HG02571 (cell line): ENCODE data around the gene ARG1.
"Not testable (repeated sequence)": the region's sequence is repeated elsewhere in the genome, so short reads cannot be mapped to it uniquely, and the experiment has no call there.

Source experiments
- ATAC-seq: cut with Tn5 transposase; IDR thresholded peaks from one replicate; pipeline ENCODE4 v1.9.1; 2021; ENCODE audit warnings: mild to moderate bottlenecking, moderate library complexity; ENCODE audit not compliant: unreplicated experiment

Gene ARG1

DNA sequence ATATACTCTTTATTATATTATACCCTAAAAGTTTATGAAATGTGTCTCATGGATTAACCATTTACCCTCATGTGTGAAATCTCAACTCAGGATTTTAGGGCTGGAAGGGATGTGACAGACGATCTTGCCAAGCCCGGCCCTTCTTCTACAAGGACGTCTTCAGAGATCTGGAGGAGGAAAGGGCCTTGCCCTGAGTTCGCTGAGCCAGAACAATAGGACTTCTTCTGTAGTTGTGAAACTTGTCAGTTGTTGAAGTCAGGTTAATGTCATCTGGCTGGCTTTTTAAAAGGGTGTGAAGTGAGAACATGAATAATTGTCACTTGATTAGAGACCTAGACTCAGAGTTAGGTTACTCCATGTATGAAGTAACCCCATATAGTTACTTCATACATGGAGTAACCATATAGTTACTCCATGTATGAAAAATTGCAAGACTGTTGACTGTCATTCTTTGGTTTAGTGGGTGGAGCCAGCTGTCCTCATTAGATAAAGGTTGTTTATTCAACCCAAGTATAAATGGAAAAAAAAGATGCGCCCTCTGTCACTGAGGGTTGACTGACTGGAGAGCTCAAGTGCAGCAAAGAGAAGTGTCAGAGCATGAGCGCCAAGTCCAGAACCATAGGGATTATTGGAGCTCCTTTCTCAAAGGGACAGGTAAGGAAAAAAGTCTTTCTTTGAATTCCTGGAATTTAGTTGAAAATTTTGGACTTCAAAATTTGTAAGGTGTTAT lies at the start of gene ARG1:
TSS of gene ARG1 (plus strand) at position 541 of the 730 bp plus-strand sequence. CDS start at position 598, 57 bp downstream.
- no peak for ATAC-seq

DNA sequence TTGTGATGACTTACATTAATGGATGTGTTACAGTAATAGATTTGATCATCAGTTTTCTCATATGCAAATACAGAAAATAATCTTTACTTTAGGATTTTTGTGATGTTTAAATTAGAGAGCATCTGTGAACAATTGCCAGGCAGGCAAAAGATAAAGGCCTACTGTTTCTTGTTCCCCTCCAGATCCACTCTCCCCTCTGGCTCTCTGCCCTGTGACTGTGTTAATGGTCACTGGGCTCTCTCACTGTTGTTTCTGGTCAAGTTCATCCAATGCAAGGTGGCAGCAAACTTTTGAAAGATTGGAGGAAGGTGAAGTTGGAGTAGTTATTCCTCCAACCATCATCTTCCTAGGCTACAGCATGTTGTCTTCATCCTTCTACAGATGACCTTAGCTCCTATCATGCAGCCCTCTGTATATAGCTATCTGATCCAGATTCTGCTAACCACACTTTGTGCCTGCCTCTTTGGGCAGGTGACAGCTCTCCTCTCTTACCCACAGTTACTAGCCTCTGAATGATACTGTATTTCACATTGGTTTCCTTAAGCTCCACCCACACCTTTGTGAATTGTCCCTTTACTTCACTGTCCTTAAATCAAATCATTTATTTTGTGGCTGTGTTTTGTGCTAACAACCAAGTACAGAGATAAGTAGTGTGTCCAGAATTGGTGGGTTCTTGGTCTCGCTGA lies 48.9 kb upstream of the ARG1 start:
- no peak for ATAC-seq

DNA sequence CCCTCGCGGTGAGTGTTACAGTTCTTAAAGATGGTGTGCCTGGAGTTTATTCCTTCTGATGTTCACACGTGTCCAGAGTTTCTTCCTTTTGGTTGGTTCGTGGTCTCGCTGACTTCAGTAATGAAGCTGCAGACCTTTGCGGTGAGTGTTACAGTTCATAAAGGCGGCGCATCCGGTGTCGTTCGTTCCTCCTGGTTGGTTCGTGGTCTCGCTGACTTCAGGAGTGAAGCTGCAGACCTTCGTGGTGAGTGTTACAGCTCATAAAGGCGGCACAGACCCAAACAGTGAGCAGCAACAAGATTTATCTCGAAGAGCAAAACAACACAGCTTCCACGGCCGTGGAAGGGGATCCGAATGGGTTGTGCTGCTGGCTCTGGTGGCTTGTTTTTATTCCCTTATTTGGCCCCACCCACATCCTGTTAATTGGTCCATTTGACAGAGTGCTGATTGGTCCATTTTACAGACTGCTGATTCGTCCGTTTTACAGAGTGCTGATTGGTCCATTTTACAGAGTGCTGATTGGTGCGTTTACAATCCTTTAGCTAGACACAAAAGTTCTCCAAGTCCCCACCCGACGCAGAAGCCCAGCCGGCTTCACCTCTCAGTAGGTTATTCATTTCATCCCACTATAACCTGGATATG lies 48.2 kb upstream of the ARG1 start:
- ATAC-seq = no peak

DNA sequence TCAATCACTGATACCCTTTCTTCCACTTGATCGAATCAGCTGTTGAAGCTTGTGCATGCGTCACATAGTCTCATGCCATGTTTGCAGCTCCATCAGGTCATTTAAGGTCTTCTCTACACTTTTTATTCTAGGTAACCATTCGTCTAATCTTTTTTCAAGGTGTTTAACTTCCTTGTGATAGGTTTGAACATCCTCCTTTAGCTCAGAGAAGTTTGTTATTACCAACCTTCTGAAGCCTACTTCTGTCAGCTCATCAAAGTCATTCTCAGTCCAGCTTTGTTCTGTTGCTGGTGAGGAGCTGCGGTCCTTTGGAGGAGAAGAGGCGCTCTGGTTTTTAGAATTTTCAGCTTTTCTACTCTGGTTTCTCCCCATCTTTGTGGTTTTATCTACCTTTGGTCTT lies 42.1 kb upstream of the ARG1 start:
- not testable (repeated sequence) for ATAC-seq

DNA sequence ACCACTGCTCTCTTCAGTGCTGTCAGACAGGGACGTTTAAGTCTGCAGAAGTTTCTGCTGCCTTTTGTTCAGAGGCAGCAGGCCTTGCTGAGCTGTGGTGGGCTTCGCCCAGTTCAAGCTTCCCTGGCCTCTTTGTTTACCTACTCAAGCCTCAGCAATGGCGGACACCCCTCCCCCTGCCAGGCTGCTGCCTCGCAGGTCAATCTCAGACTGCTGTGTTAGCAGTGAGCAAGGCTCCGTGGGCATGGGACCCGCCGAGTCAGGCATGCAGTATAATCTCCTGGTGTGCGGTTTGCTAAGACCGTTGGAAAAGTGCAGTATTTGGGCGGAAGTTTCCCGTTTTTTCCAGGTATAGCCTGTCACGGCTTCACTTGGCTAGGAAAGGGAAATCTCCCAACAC lies 41.3 kb upstream of the ARG1 start:
- not testable (repeated sequence) for ATAC-seq

DNA sequence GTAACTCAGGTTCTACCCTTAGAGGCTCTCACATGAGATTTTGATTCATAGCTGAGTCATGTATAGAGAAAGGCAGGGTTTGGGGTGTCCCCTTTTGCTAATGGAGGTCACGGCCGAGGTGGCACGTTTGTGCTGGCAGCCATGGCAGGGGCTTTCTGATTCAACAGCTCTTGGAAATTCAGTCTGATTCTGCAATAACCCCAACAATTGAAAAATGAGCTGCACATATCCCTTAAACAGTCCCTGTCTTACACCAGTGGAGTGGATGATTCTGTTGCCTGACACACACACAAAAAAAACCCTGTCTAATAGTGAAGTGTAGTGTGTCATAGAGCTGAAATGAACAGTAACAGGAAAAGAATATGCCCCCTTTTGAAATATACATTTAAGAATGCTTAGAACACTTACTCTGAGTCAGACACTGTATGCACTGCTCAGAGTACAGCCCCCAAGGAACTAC lies 40.4 kb upstream of the ARG1 start:
- no peak for ATAC-seq

DNA sequence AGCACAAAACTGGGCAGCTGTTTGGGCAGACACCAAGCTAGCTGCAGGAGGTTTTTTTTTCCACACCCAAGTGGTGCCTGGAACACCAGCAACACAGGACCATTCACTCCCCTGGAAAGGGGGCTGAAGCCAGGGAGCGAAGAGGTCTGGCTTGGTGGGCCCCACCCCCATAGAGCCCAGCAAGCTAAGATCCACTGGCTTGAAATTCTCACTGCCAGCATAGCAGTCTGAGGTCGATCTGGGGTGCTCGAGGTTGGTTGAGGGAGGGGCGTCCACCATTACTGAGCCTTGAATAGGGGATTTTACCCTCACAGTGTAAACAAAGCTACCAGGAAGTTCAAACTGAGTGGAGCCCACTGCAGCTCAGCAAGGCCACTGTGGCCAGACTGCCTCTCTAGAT lies 34.4 kb upstream of the ARG1 start:
- not testable (repeated sequence) for ATAC-seq

DNA sequence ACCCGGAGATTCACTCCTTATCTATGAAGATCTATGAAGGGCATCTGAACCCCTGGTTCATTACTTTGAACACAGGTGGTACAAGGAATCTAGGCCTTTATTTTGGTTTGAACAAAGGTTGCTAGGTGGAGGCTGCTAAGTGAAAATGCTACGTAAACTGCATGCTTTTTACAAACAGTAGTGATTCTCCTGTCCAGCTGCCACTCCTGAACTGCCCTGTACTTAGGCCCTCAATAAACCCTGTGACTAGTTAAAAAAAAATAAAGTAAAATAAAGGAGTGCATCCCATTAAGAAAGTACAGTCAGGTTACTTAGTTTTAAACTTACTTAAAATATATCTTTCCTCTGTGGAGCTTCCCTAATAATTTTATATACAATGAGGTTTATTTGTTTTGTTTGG lies 27.7 kb upstream of the ARG1 start:
- ATAC-seq = no peak

DNA sequence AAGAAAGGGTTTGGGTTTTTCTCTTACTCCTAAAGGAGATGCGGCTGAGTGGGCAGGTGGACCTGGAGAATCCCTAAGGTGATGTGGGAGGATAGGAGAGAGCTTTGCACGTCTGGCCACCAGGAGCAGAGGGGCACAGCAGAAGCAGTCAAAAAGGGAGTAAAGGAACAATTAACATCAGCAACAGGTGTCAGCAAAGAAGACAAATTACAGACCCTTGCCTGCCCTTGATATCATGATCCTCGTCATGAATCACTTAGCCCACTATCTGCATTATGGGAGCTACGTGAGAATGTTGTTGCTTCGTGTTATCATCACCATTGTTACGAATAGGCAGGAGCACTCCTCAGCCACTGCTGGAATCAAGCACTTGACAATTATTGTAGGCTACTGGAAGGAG lies 25.5 kb upstream of the ARG1 start:
- ATAC-seq = no peak

DNA sequence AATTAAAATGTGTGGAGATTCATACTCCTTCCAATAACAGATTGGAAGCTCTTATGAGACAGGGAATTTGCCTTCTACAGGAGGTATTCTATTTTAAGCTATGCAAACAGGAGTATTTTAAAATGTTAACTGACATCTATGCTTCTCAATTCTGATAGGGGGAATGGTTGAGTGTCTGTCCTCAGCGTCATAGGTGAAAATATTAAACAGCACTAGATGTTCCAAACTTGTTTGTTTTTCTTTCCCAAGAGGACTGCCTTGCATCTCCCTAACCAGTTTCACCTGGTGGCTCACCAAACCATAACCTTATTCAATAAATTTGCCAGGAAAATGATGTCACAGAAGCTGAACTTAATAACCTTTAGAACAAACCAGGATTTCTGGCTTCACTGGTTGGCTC lies 24.6 kb upstream of the ARG1 start:
- no peak for ATAC-seq

DNA sequence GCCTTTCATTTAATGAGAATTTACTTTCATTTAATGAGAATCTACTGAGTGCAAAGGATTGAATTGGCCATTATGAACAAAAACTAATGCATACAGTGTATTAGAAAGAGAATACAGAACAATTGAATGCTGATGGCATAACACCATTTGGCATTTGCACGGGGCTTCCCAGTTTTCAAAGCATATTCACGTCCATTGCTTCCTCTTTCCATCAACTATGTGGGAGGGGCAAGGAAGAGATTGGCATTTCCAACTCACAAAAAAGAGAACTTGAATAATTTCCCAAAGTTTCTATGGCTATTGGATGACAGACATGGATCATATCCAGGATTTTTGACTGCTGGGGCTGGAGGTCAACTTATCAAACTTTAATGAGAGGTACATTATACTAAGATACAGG lies 23.2 kb upstream of the ARG1 start:
- no peak for ATAC-seq

DNA sequence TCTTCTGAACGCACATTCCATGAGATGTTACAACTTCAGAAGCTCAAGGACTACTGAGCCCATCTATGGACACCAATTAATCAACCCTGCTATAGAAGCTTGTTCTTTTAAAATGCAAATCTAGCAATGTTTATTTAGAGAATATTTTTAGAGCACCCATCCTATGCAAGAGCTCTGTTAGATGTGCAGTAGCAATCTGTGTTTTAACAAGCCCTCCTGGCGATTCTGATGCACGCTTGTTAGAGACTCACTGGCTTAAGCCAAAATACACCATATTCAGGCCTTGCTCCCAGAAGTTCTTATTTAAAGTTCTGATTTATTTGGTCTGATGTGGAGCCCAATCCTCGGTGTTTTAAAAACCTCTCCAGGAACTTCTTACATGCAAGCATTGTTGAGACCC lies 21.1 kb upstream of the ARG1 start:
- ATAC-seq = no peak

DNA sequence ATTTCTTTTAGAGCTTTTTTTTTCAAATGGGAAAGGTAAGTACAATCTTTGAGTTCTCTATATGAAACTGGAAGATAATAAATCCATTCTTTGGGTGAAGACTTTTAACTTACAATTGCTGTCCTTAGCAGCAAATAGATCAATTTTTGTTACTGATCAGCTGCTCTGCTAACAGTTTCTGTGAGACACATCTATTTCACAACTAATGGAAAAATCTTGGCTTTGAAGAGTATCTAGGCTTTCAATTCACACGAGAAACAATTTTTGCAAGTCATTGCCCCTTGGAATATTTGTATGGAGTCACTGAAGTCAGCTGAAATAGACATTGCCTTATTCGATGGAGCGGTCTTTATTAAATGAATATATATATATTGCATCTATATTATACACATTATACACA lies 20.5 kb upstream of the ARG1 start:
- ATAC-seq = no peak

DNA sequence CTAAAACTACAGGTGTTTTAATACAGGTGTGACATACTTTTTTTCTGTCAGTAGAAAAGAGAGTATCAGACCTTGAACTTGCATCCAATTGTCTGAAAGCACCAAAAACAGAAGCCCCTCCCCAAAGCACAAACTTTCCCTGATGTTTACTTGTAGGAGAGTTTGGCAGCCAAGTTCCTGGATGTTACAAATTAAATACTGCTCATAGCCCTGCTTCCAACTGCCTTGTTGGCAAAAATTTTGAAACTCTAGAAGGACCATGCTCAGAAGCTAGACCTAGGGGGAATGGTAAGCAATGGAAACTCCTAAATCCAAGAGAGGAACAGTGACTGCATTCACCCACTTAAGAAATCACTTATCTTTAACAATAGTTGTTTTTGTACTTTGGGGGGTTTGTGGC lies 17.0 kb upstream of the ARG1 start:
- no peak for ATAC-seq

DNA sequence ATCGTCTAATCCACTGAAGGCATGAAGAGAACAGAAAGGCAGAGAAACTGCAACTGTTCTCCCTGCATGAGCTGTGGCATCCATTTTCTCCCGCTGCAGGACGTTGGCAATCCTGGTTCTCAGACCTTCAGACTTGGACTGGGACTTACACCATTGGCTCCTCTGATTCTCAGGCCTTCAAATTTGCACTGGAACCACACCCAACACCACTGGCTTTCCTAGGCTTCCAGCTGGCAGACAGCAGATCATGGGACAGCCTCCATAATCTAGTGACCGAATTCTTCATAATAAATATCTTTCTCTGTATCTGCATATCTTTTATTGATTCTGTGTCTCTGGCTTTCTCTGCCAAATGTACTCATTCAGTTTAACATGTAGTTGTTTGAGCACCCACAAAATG lies 14.1 kb upstream of the ARG1 start:
- no peak for ATAC-seq

DNA sequence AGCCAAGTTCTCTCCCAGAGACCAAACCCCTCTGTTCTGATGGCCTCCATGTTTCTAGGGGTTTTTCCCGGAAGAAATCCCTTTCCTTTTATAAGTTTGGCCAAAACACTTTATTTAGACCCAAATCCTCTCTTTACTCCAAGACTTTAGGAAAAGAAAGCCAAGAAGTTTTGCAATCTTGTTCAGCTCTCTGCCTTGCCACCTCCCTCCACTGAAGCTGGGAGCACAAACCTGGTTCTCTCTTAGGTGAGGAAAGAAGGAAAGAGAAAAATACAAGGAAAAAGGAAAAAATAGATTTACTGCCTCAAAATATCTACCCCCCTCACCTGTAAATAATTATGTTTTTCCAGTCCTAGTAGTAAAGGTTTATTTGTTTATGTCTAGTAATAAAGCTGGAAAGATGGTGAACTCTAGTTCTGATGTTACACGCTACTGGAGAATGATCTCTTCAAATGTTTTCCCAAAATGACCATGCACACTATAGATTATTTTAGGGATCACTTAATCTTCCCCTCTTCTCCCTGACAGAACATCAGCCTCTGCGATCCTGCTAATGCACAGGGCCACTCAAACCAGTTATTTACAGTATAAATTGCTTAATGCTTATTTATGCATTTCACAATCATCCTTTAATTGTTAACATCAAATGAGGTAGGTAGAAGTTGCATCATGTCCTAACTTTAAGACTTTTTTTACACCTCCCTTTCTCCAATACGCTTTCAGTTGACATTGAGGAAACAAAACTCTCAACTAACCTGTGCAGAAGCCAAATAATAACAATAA lies 10.9 kb upstream of the ARG1 start:
- ATAC-seq = no peak

DNA sequence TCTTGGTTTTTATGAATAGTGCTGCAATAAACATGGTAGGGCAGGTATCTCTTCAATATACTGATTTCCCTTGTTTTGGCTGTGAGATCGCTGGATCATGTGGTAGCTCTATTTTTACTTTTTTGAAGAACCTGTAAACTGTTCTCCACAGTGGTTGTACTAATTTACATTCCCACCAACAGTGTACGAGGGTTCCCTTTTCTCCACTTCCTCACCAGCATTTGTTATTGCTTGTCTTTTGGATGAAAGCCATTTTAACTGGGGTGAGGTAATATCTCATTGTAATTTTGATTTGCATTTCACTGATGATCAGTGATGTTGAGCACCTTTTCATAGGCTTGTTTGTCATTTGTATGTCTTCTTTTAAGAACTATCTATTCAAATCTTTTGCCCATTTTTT lies 8.0 kb upstream of the ARG1 start:
- no peak for ATAC-seq

DNA sequence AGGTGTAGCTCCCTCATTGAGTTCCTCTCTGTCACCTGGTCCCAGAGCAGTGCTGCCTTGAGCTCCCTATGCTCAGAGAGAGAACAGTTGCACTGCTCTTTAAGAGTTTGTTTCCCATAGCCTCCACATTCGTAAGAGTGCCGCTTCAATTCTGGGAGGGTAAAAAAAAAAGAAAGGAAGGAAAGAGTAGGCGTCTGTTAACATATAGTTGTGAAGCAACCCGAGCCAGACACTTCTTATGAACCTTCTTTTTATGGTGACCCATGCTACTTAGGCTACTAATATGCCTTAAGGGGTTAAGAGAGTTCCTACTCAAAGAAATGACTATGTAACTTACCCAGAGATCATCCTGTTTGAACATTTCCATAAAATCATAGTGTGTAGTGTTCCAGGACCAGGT lies 4.3 kb upstream of the ARG1 start:
- no peak for ATAC-seq

DNA sequence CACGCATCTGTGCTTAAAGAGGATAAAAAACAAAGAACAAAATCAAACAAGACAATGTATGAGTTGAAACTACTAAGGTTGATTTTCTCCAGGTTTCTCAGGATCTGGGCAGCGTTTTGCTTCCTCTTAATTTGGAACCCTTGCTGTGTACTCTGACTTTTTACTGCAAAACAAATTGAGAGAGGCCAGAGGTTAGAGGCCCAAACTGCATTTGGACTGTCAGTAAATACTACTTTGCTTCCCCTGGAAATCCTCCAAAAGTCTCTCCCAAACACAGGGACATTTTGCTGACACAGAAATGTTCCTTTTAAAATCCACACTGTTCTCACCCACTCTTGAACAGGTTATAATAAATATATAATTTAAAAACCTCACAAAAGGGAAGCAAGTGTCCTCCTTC lies 1.1 kb downstream of the ARG1 start:
- ATAC-seq = no peak

DNA sequence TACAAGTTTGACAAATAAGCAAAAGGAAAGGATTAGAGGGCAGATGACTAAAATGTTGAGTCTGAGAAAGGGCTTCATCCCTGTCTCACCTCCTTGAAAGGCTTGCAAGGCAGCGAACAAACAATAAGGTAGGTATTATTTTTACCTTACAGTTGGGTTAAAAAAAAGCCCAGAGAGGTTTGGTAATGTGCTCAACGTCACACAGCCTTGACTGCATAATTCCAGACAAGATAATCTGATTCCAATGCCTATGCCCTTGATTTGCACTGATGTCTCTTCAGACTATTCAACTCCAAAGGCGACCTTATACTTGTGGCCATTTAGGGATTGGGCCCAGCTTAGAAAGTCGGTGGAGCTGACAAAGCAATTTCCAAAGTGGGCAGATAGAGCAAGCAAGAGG lies 1.7 kb downstream of the ARG1 start:
- no peak for ATAC-seq

DNA sequence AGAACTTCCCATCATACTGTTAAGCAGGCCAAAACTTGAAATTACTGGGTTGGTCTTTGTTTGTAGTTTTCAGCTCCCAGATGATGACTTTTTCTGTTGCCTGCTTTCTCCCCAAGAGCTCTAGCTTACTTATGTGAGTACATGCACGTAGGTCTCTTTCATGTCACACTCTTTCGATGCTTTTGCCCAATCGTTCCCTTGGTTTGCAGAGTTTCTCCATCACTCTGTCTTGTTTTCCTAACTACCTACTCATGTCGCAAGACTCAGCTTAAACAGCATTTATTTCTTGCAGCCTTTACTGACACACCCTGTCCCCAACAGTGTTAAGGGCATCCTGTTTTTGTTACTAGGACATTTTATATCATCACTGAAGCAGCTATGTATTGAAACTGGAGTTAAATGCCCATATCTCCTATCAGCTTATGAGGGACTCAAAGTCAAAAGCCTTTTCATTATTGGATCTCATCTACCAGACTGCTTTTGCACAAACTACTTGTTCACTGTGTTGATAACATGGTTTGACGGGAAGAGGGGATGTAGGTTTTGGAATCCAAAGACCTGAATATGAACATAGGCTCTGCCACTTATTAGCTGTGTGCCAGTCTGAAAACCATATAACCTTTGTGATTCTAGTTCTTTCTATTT lies 2.9 kb downstream of the ARG1 start:
- ATAC-seq = no peak
